ENCODE results near the gene ESRP2.

ESRP2 gene

DNA sequence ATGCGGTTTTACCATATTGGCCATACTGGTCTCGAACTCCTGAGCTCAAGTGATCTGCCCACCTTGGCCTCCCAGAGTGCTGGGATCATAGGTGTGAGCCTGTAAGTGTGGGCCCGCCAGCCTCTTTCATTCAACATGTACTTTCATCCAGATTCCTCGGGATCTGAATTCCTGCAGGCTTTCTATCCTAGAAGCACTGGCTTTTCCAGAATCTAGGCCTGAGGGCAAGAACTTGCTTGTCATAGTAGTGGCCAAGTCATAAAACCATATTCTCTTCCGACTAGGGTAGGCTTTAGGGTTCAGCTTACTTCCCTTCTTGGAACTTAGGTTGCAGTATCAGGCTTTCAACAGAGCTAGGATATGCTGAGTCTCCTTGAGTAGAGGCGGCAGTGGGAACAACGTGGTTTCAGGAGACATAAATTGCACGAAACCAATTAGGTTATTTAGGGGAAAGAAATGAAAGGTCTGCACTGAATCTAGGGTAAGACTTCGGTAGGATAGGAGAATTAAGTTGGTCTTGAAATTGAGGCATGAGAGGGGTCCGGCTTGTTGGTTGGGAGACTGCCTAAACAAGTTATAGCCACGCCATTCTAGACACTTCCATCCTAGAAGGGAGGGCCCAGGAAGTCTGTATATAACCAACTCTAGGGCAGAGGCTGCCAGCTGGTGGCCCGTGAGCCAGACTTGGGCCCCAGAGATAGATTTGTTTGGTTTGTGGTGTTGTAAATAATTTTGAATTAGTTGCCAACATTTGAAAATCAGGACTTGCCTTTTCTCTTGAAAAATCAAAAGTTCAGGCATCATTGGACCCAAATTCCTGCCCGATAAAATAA is 44.0 kb upstream of the ESRP2 start:
- TF ChIP-seq SCRT2 (tag by site-specific recombination; IDR thresholded peaks at IDR 0.05) (peak; percentile 7; the same call in 1 of the 2 replicates), ZNF169 (tag by site-specific recombination; IDR thresholded peaks at IDR 0.05) (no peak)
- CTCF ChIA-PET = interaction anchor here (0.6 kb wide), 1 partner anchor 46 kb away, joined by 3 read pairs; no protein-coding TSS in a partner anchor
- POLR2A ChIA-PET = interaction anchor here (0.7 kb wide), 1 partner anchor 999 kb away, joined by 3 read pairs; no protein-coding TSS in a partner anchor
- no peak overlapping the region for H3K4me3 ChIP-seq (ENCODE audit: low read depth, low read length)
- no peaks in the 10 kb centered on the region; the same call in 1 of the 2 replicates for H3K4me1 ChIP-seq (ENCODE audit: control insufficient read depth, insufficient read depth, low read length)
- H3K27ac ChIP-seq (ENCODE audit: extremely low read depth, low read depth, low read length) = no peak overlapping the region
- H3K9me3 ChIP-seq (ENCODE audit: control insufficient read depth, insufficient read depth, low read depth, low read length) = no peaks in the 10 kb centered on the region
- H3K36me3 ChIP-seq (ENCODE audit: control insufficient read depth in 2 of 2, insufficient read depth in 1 of 2, low read length in 2 of 2) = peaks cover 16 to 38% of the 10 kb centered on the region in 2 experiments; a peak in 2 of 3 replicates

GRCh38 chr16:68276223-68276622 is 40.3 kb upstream of the ESRP2 start:
- Histone ChIP-seq H3K9me3 (ENCODE audit: control insufficient read depth, insufficient read depth, low read depth, low read length) (no peaks in the 10 kb centered on the region), H3K36me3 (ENCODE audit: control insufficient read depth in 2 of 2, insufficient read depth in 1 of 2, low read length in 2 of 2) (peaks cover 9 to 43% of the 10 kb centered on the region in 2 experiments; a peak in 2 of 3 replicates), H3K27ac (ENCODE audit: extremely low read depth, low read depth, low read length) (peak overlapping the region; percentile 54), H3K4me1 (ENCODE audit: control insufficient read depth, insufficient read depth, low read length) (no peaks in the 10 kb centered on the region; the same call in 1 of the 2 replicates), H3K4me3 (ENCODE audit: low read depth, low read length) (no peak overlapping the region)
- ChIA-PET CTCF (interaction anchor here (1.1 to 1.9 kb wide), 3 partner anchors 9 to 15 kb away, joined by 3 to 11 read pairs (median 7); partner anchors contain the start of gene SLC7A6), POLR2A (no interaction called here)
- TF ChIP-seq ZNF548 (tag by site-specific recombination; IDR thresholded peaks at IDR 0.05) (no peak), ZNF473 (tag by site-specific recombination; IDR thresholded peaks at IDR 0.05) (no peak), ZNF518A (tag by site-specific recombination; conservative IDR thresholded peaks at IDR 0.05; ENCODE audit: low read depth) (no peak), BCL11B (tag by site-specific recombination; IDR thresholded peaks at IDR 0.05; ENCODE audit: low read depth) (no peak), ZBTB44 (tag by site-specific recombination; IDR thresholded peaks at IDR 0.05) (no peak), ZNF341 (tag by site-specific recombination; IDR thresholded peaks at IDR 0.05; ENCODE audit: low read depth) (no peak), ZNF600 (tag by site-specific recombination; IDR thresholded peaks at IDR 0.05) (no peak), ZNF155 (tag by site-specific recombination; IDR thresholded peaks at IDR 0.05) (no peak), ZIC2 (tag by site-specific recombination; IDR thresholded peaks at IDR 0.05) (no peak), ZNF311 (tag by site-specific recombination; IDR thresholded peaks at IDR 0.05; ENCODE audit: borderline replicate concordance) (no peak), ZNF2 (tag by site-specific recombination; IDR thresholded peaks at IDR 0.05) (no peak), CTCF (tag by site-specific recombination; IDR thresholded peaks at IDR 0.05) (no peak), ZFP37 (tag by site-specific recombination; IDR thresholded peaks at IDR 0.05) (no peak), ZNF654 (tag by site-specific recombination; IDR thresholded peaks at IDR 0.05; ENCODE audit: low read depth) (no peak), TSHZ1 (tag by site-specific recombination; IDR thresholded peaks at IDR 0.05; ENCODE audit: borderline replicate concordance) (no peak), GLIS1 (tag by site-specific recombination; IDR thresholded peaks at IDR 0.05) (no peak), ZNF132 (tag by site-specific recombination; IDR thresholded peaks at IDR 0.05; ENCODE audit: borderline replicate concordance) (no peak), HOXD13 (CRISPR knock-in tag; IDR thresholded peaks at IDR 0.05; ENCODE audit: borderline replicate concordance) (no peak), MZF1 (tag by site-specific recombination; IDR thresholded peaks at IDR 0.05; ENCODE audit: borderline replicate concordance) (no peak), ZNF37A (tag by site-specific recombination; IDR thresholded peaks at IDR 0.05) (no peak)

Measured in HEK293 (cell line).